GM12878 (cell line): ENCODE results near the gene MAGI1. TPM values are rescaled to one million over a fixed set of nuclear protein-coding genes. Genes with fewer than 3 reads are reported as not detected.

ENCODE experiments used
- ATAC-seq: fragments of 200-7000 bp; cut with Tn5 transposase; 3 replicates; pipeline ENCODE4 v1.9.1; 2020; ENCODE audit warnings: mild to moderate bottlenecking, moderate library complexity
- BruUV-seq: library from RNA; stranded (reverse); fragments of 400-500 nt; replicated peaks from 2 replicates; lab custom pipeline; 2021; lab: Mats Ljungman, UMichigan
- CTCF ChIA-PET: fragments of 300-600 bp; sonication (Branson Sonifier 250); formaldehyde crosslinking; extraction: SDS; loops from one replicate; lab custom pipeline; 2021; ENCODE audit warnings: inconsistent platforms; lab: Yijun Ruan, JAX
- POLR2A ChIA-PET: fragments of 350-600 bp; formaldehyde crosslinking; extraction: SDS; loops from one replicate; lab custom pipeline; 2021; ENCODE audit warnings: inconsistent platforms; lab: Charles Lee
- RAD21 ChIA-PET: fragments of 300-600 bp; sonication (Branson Sonifier 250); formaldehyde crosslinking; loops from one replicate; lab custom pipeline; 2023; ENCODE audit warnings: antibody characterized with exemption; ENCODE audit not compliant: unreplicated experiment; lab: Charles Lee
- SMC1A ChIA-PET: fragments of 300-600 bp; sonication (Branson Sonifier 250); formaldehyde crosslinking; loops from one replicate; lab custom pipeline; 2023; ENCODE audit not compliant: unreplicated experiment, uncharacterized antibody; lab: Charles Lee
- DNase-seq: peaks from one replicate; pipeline ENCODE4 v3.0.0-alpha.2; 2011; ENCODE audit warnings: low read depth, low spot score
- FAIRE-seq: peaks from 3 replicates; lab custom pipeline; 2011; peaks lifted over from hg19 to GRCh38; lab: Jason Lieb, UNC
- H2AFZ ChIP-seq: 2 replicates; pipeline ENCODE4 v1.6.0; 2011; ENCODE audit warnings: low read depth, low read length, control low read depth; ENCODE audit not compliant: control insufficient read depth
- H3K27ac ChIP-seq: 2 replicates; pipeline ENCODE4 v1.5.1; 2011; ENCODE audit warnings: control low read depth; ENCODE audit not compliant: control insufficient read depth, insufficient read depth
- H3K27me3 ChIP-seq, 2 experiments: replicated peaks in 1 of 2; 2 replicates each; pipeline versions ENCODE4 v1.6.0 to v1.6.1; 2011; ENCODE audit warnings: low read length in 1 of 2; ENCODE audit not compliant: control insufficient read depth in 2 of 2, insufficient read depth in 2 of 2
- H3K36me3 ChIP-seq, 2 experiments: 2 replicates each; pipeline ENCODE4 v1.5.1; 2011; ENCODE audit warnings: low read length in 1 of 2; ENCODE audit not compliant: control insufficient read depth in 2 of 2, insufficient read depth in 2 of 2
- H3K4me1 ChIP-seq: 2 replicates; pipeline ENCODE4 v1.6.1; 2011; ENCODE audit warnings: mild to moderate bottlenecking, low read length, moderate library complexity, mixed read lengths; ENCODE audit not compliant: control insufficient read depth, insufficient read depth
- H3K4me2 ChIP-seq: 2 replicates; pipeline ENCODE4 v1.6.0; 2011; ENCODE audit warnings: control low read depth; ENCODE audit not compliant: control insufficient read depth, insufficient read depth
- H3K4me3 ChIP-seq: fragments of 200-600 bp; sonication (generic); 2 replicates; pipeline ENCODE4 v1.5.1; 2016
- H3K79me2 ChIP-seq: 2 replicates; pipeline ENCODE4 v1.6.0; 2011; ENCODE audit warnings: low read length; ENCODE audit not compliant: control insufficient read depth, insufficient read depth
- H3K9ac ChIP-seq: 2 replicates; pipeline ENCODE4 v1.8.0; 2011; ENCODE audit warnings: low read length, control low read depth, mixed read lengths; ENCODE audit not compliant: control insufficient read depth, insufficient read depth
- H3K9me3 ChIP-seq: replicated peaks from 3 replicates; pipeline ENCODE4 v1.5.1; 2011; ENCODE audit warnings: mild to moderate bottlenecking, low read length; ENCODE audit not compliant: control insufficient read depth, insufficient read depth
- H4K20me1 ChIP-seq: 2 replicates; pipeline ENCODE4 v1.6.0; 2011; ENCODE audit not compliant: control insufficient read depth, insufficient read depth
- BMI1 ChIP-seq: fragments of 450-650 bp; IDR thresholded peaks from 2 replicates; pipeline ENCODE4 v1.6.1; 2016; ENCODE audit warnings: mild to moderate bottlenecking, moderate library complexity, borderline replicate concordance
- CHD1 ChIP-seq: IDR thresholded peaks from 2 replicates; pipeline ENCODE4 v1.6.1; 2012; ENCODE audit warnings: low read depth, low read length, improper control_type of control experiment
- EGR1 ChIP-seq, 2 experiments: IDR thresholded peaks; 1 replicate in 1 of 2; 2 replicates in 1 of 2; pipeline ENCODE4 v1.6.1; 2011 to 2012; ENCODE audit warnings: low read depth in 2 of 2, low read length in 2 of 2, borderline replicate concordance in 1 of 2, mild to moderate bottlenecking in 1 of 2, moderate library complexity in 1 of 2
- NFYA ChIP-seq: IDR thresholded peaks from 2 replicates; pipeline ENCODE4 v1.6.1; 2011; ENCODE audit warnings: low read depth, mild to moderate bottlenecking, low read length, improper control_type of control experiment, borderline replicate concordance
- RAD51 ChIP-seq: fragments of 450-650 bp; IDR thresholded peaks from 2 replicates; pipeline ENCODE4 v1.6.1; 2016; ENCODE audit warnings: moderate library complexity, mild to moderate bottlenecking, inconsistent platforms
- RFX5 ChIP-seq: IDR thresholded peaks from 2 replicates; pipeline ENCODE4 v1.6.1; 2011; ENCODE audit warnings: low read depth, low read length, improper control_type of control experiment
- TAF1 ChIP-seq: IDR thresholded peaks from 2 replicates; pipeline ENCODE4 v1.6.1; 2011; ENCODE audit warnings: mild to moderate bottlenecking, low read depth, low read length, borderline replicate concordance
- WRNIP1 ChIP-seq: IDR thresholded peaks from 2 replicates; pipeline ENCODE4 v1.6.1; 2011; ENCODE audit warnings: low read depth, low read length, improper control_type of control experiment, borderline replicate concordance
- ZNF384 ChIP-seq: IDR thresholded peaks from 2 replicates; pipeline ENCODE4 v1.6.1; 2012; ENCODE audit warnings: low read depth, mild to moderate bottlenecking, low read length, improper control_type of control experiment, borderline replicate concordance
- WGBS: methylation state at CpG from one replicate; pipeline ENCODE4 v1.1.6; 2016; ENCODE audit warnings: low lambda C conversion rate; ENCODE audit not compliant: insufficient replicate concordance, insufficient coverage; ENCODE audit errors: missing lambda C conversion rate; 5-methylcytosine and 5-hydroxymethylcytosine counted together
- in situ Hi-C: fragments of 300-500 bp; cut with MboI; formaldehyde crosslinking; loops from 9 replicates; pipeline ENCODE4 v1.14.3; 2018; ENCODE audit warnings: mixed read lengths
- intact Hi-C: fragments of 100-400 bp; cut with micrococcal nuclease; formaldehyde crosslinking; loops from one replicate; pipeline ENCODE4 v1.14.2; 2022; ENCODE audit not compliant: unreplicated experiment
- polyA plus RNA-seq, 11 experiments: library from polyadenylated mRNA; depleted of rRNA in 4 of 11; unstranded in 6 of 11; stranded (reverse) in 5 of 11; fragments of >200 nt; fragmentation: Nextera tagmentation in 4 of 11; fragmentation: Illumina TruSeq in 1 of 11; extraction: Ambion mirVana in 4 of 11; extraction: Trizol in 1 of 11; gene quantifications; 1 replicate in 1 of 11; 2 replicates in 10 of 11; pipeline versions ENCODE4 v1.2.1 to v1.2.3, GENCODE V29; 2011 to 2016; ENCODE audit warnings: inconsistent platforms in 2 of 11, missing spikeins in 2 of 11, low read depth in 1 of 11
- total RNA-seq, 4 experiments: library from RNA; depleted of rRNA in 3 of 4; stranded (reverse); fragments of >200 nt in 3 of 4; fragmentation: Illumina TruSeq in 1 of 4; extraction: Trizol in 1 of 4; gene quantifications; 2 replicates each; pipeline versions ENCODE4 v1.2.1 to v1.2.3, GENCODE V29; 2013 to 2021
- TF ChIP-seq, protein P1 (sequence below): fragments of 450-650 bp; formaldehyde crosslinking; IDR thresholded peaks from 2 replicates; pipeline ENCODE4 v1.4.0; 2022; ENCODE audit warnings: mild to moderate bottlenecking, moderate library complexity
- TF ChIP-seq, protein P2 (sequence below): IDR thresholded peaks from 2 replicates; pipeline ENCODE4 v1.6.1; 2012; ENCODE audit warnings: low read depth, low read length, improper control_type of control experiment

Gene MAGI1
- total and polyA plus RNA-seq, 10 of the 15 experiments (the other 5 are each of a cell fraction or from before 2014, with no cell fraction given), result 0.02 to 3.3 (median 0.29) TPM; not detected in 1

DNA sequence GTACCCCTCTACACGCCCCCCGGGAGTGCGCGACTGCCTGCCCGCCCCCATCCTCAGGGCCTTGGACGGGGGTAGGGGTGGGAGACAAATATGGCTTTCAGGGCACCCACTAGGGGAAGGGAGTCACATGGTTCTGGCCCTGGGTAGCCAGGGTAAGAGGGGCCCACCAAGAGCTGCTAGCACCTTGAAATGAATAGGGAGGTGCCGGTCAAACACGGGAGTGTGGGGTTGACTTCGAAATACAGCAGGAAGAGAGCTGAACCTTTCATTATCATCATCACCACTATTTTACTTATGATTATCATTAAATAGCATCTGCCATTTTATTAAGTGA lies 489.1 kb downstream of the MAGI1 start:
- peaks cover 0 to 2% of the 10 kb centered on the region in 2 experiments; a peak in 1 of 4 replicates for H3K27me3 ChIP-seq
- in situ Hi-C loops, result no loop called here
- no peak overlapping the region for H3K4me2 ChIP-seq
- ATAC-seq, result no peak
- DNase-seq, result no peak
- H3K4me3 ChIP-seq, result no peak overlapping the region
- H3K36me3 ChIP-seq, result no peaks in the 10 kb centered on the region
- H4K20me1 ChIP-seq, result no peaks in the 10 kb centered on the region
- intact Hi-C loops, result no loop called here
- ChIA-PET POLR2A (no interaction called here), RAD21 (no interaction called here), CTCF (no interaction called here), SMC1A (no interaction called here)
- no peak overlapping the region for H2AFZ ChIP-seq
- no TSS peak for BruUV-seq
- no peak overlapping the region for H3K27ac ChIP-seq
- no peak overlapping the region for H3K9ac ChIP-seq
- H3K4me1 ChIP-seq, result no peaks in the 10 kb centered on the region
- H3K9me3 ChIP-seq, result no peaks in the 10 kb centered on the region
- no peak for FAIRE-seq
- WGBS, result 60% methylated on average over 9 of the region's 9 CpGs
- no peak for TF ChIP-seq TAF1
- no peaks in the 10 kb centered on the region for H3K79me2 ChIP-seq

DNA sequence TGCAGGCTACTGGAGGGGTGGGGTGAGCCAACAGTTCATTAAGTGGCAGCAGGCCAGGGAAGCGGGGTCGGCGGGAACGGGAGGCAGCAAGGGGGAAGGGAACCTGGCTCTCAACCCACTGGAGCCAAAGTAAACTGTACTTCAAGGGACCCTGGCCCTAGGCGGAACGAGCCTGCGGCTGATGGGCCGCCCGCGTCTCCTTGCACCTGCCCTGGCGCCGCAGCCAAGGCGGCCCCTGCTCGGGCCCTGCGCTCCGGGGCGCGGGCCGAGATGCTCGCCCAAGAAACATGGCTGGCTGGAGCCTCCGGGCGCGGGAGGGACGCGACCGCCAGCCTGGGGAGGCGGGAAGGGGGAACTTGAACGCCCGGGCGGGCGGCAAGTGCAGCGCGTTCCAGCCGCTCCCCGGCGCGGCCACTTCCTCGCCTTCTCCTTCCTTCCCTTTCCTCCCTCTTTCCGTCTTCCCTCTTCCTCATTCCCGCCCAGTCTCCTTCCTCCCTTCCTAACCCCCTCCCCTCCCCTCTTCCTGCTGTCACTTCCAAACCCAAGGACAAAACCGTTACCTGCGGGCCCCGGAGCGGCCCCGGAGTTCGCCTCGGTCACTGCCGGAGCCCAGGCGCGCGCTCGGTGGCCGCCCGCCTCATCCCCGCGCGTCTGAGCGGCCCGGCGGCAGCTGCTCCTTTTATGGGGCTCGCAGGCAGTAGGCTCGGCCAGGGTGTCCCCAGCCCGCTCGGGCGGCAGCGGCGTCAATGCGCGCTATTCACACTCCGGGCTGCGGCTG lies 489.7 kb downstream of the MAGI1 start:
- CTCF ChIA-PET, result no interaction called here
- FAIRE-seq, result no peak
- in situ Hi-C loops, result no loop called here

More for the DNA sequence above, 489.7 kb downstream of the MAGI1 start:
- Histone ChIP-seq H3K4me3 (no peak overlapping the region), H3K79me2 (no peaks in the 10 kb centered on the region), H3K27me3 (peaks cover 0 to 2% of the 10 kb centered on the region in 2 experiments; a peak in 1 of 4 replicates), H3K9ac (no peak overlapping the region), H3K36me3 (no peaks in the 10 kb centered on the region), H3K27ac (no peak overlapping the region), H2AFZ (no peak overlapping the region), H3K4me1 (no peaks in the 10 kb centered on the region), H3K9me3 (no peaks in the 10 kb centered on the region), H3K4me2 (no peak overlapping the region), H4K20me1 (no peaks in the 10 kb centered on the region)
- no peak for TF ChIP-seq RAD51
- no peak for TF ChIP-seq NFYA
- TF ChIP-seq, protein P1, sequence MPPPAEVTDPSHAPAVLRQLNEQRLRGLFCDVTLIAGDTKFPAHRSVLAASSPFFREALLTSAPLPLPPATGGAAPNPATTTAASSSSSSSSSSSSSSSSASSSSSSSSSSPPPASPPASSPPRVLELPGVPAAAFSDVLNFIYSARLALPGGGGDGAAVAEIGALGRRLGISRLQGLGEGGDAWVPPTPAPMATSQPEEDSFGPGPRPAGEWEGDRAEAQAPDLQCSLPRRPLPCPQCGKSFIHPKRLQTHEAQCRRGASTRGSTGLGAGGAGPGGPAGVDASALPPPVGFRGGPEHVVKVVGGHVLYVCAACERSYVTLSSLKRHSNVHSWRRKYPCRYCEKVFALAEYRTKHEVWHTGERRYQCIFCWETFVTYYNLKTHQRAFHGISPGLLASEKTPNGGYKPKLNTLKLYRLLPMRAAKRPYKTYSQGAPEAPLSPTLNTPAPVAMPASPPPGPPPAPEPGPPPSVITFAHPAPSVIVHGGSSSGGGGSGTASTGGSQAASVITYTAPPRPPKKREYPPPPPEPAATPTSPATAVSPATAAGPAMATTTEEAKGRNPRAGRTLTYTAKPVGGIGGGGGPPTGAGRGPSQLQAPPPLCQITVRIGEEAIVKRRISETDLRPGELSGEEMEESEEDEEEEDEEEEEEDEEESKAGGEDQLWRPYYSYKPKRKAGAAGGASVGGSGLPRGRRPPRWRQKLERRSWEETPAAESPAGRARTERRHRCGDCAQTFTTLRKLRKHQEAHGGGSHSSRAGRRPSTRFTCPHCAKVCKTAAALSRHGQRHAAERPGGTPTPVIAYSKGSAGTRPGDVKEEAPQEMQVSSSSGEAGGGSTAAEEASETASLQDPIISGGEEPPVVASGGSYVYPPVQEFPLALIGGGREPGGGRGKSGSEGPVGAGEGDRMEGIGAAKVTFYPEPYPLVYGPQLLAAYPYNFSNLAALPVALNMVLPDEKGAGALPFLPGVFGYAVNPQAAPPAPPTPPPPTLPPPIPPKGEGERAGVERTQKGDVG, result no peak
- TF ChIP-seq CHD1, result no peak
- no peak for TF ChIP-seq WRNIP1
- TF ChIP-seq BMI1, result no peak
- TF ChIP-seq TAF1, result no peak
- no peak for TF ChIP-seq EGR1 (IDR thresholded peaks at IDR 0.05; ENCODE audit: borderline replicate concordance in 1 of 2, low read depth in 2 of 2, low read length in 2 of 2)
- TF ChIP-seq, protein P2, sequence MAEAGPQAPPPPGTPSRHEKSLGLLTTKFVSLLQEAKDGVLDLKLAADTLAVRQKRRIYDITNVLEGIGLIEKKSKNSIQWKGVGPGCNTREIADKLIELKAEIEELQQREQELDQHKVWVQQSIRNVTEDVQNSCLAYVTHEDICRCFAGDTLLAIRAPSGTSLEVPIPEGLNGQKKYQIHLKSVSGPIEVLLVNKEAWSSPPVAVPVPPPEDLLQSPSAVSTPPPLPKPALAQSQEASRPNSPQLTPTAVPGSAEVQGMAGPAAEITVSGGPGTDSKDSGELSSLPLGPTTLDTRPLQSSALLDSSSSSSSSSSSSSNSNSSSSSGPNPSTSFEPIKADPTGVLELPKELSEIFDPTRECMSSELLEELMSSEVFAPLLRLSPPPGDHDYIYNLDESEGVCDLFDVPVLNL, result no peak
- no peak for TF ChIP-seq ZNF384
- TF ChIP-seq RFX5, result no peak
- RAD21 ChIA-PET, result no interaction called here
- ATAC-seq, result no peak
- POLR2A ChIA-PET, result no interaction called here
- no peak for DNase-seq
- SMC1A ChIA-PET, result no interaction called here
- intact Hi-C loops, result no loop called here
- WGBS, result 75% methylated on average over 67 of the region's 71 CpGs
- no TSS peak for BruUV-seq
